ENCODE measurements around the gene THEMIS.
"Not testable (repeated sequence)": the region's sequence is repeated elsewhere in the genome, so short reads cannot be mapped to it uniquely, and the experiment has no call there.

GRCh38 chr6:127881949-127882348 is 18.9 kb downstream of the THEMIS start:
- not testable (repeated sequence) for TF ChIP-seq POLR2A, CTCF, POLR2AphosphoS5 (IDR thresholded peaks at IDR 0.05)

All from prostate gland (tissue), 2 donors.